Activated CD4-positive, alpha-beta T cell treated with anti-CD3 and anti-CD28 coated beads for 36 hours (primary cell): ENCODE results near the gene ORAI2. TPM values are rescaled to one million over a fixed set of nuclear protein-coding genes. Genes with fewer than 3 reads are reported as not detected.
A peak's percentile ranks its signal among the peaks of the same experiment; 100 is the strongest.
"Not testable (repeated sequence)": the region's sequence is repeated elsewhere in the genome, so short reads cannot be mapped to it uniquely, and the experiment has no call there.

Experiments
- ATAC-seq: fragments of 200-7000 bp; cut with Tn5 transposase; one replicate; pipeline ENCODE4 v1.10.0; 2021; ENCODE audit warnings: mild to moderate bottlenecking, moderate library complexity
- CTCF ChIA-PET: fragments of 350-600 bp; sonication (Branson Sonifier 250); formaldehyde crosslinking; loops from one replicate; lab custom pipeline; 2021; ENCODE audit warnings: antibody characterized with exemption; lab: Charles Lee
- POLR2A ChIA-PET: fragments of 350-600 bp; sonication (Branson Sonifier 250); formaldehyde crosslinking; loops from one replicate; lab custom pipeline; 2021; ENCODE audit warnings: antibody characterized with exemption, inconsistent platforms; lab: Charles Lee
- DNase-seq: peaks from one replicate; pipeline ENCODE4 v3.0.0-alpha.2; 2020
- H3K27ac Mint-ChIP-seq: one replicate; pipeline ENCODE4 v1.8.0; 2021; ENCODE audit warnings: mixed read lengths
- H3K27me3 Mint-ChIP-seq: one replicate; pipeline ENCODE4 v1.8.0; 2021; ENCODE audit warnings: mixed read lengths
- H3K36me3 Mint-ChIP-seq: one replicate; pipeline ENCODE4 v1.8.0; 2021; ENCODE audit warnings: low read depth, mixed read lengths
- H3K4me1 Mint-ChIP-seq: one replicate; pipeline ENCODE4 v1.8.0; 2021; ENCODE audit warnings: mixed read lengths
- H3K4me3 Mint-ChIP-seq: one replicate; pipeline ENCODE4 v1.8.0; 2021; ENCODE audit warnings: mild to moderate bottlenecking, moderate library complexity, mixed read lengths
- H3K9me3 Mint-ChIP-seq: one replicate; pipeline ENCODE4 v1.8.0; 2021; ENCODE audit warnings: low read depth, mixed read lengths
- intact Hi-C, 2 experiments: fragments of 100-400 bp; cut with DNase I in 1 of 2; cut with micrococcal nuclease in 1 of 2; formaldehyde crosslinking; loops; one replicate each; pipeline versions ENCODE4 v1.14.2 to v1.15.1; 2022 to 2024; cut with DNase I, micrococcal nuclease
- total RNA-seq, 2 experiments: library from RNA; stranded (reverse); gene quantifications; one replicate each; pipeline ENCODE4 v1.2.3, GENCODE V29; 2021

ORAI2 gene
- total RNA-seq, 2 experiments from 2014 or later = 20.8 to 25.1 TPM

- no peaks in the 10 kb centered on the region for H3K9me3 Mint-ChIP-seq
- intact Hi-C loops = loop anchor here in 1 of 2 experiments (5.0 kb wide), 1 partner anchor 34 kb away; the partner anchor contains the start of gene ORAI2
- DNase-seq (no peak), ATAC-seq (no peak)
- peaks cover 19% of the 10 kb centered on the region for H3K4me1 Mint-ChIP-seq
- H3K27ac Mint-ChIP-seq = no peak overlapping the region
- ChIA-PET CTCF (interaction anchor here (0.5 to 1.7 kb wide), 4 partner anchors 9 to 1206 kb away, joined by 3 to 7 read pairs (median 4); no protein-coding TSS in a partner anchor), POLR2A (interaction anchor here (0.6 kb wide), 2 partner anchors 15 to 42 kb away, joined by 3 read pairs; no protein-coding TSS in a partner anchor)
- H3K4me3 Mint-ChIP-seq = no peak overlapping the region
- H3K27me3 Mint-ChIP-seq = no peaks in the 10 kb centered on the region
- peaks cover 35% of the 10 kb centered on the region for H3K36me3 Mint-ChIP-seq
Measured at GRCh38 chr7:102398543-102398942, 34.8 kb upstream of the ORAI2 start.

DNA sequence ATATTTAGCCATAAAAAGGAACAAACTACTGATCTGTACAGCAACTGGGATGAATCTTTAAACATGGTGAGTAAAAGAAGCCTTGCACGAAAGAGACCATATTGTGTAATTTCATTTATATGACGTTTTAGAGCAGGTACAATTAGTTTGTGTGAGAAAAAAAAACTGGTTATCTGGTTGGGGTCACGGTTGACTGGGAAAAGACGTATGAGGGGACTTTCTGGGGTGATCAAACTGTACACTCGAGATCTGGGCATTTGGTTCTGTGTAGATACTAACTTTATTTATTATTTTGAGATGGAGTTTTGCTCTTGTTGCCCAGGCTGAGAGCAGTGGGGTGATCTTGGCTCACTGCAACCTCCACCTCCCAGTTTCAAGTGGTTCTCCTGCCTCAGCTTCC, 33.0 kb upstream of the ORAI2 start:
- DNase-seq (no peak), ATAC-seq (no peak)
- Mint-ChIP-seq H3K4me1 (peaks cover 22% of the 10 kb centered on the region), H3K36me3 (peaks cover 40% of the 10 kb centered on the region), H3K4me3 (no peak overlapping the region), H3K27me3 (no peaks in the 10 kb centered on the region), H3K9me3 (no peaks in the 10 kb centered on the region), H3K27ac (peak overlapping the region; percentile 44)
- intact Hi-C loops = no loop called here
- ChIA-PET POLR2A (no interaction called here), CTCF (no interaction called here)

GRCh38 chr7:102403563-102403962, 29.8 kb upstream of the ORAI2 start:
- ChIA-PET POLR2A (interaction anchor here (0.6 kb wide), 1 partner anchor 22 kb away, joined by 3 read pairs; no protein-coding TSS in a partner anchor), CTCF (interaction anchor here (1.0 to 2.6 kb wide), 5 partner anchors 12 to 47 kb away, joined by 4 to 11 read pairs (median 6); no protein-coding TSS in a partner anchor)
- intact Hi-C loops = no loop called here
- ATAC-seq = no peak
- Mint-ChIP-seq H3K36me3 (peaks cover 49% of the 10 kb centered on the region), H3K27ac (no peak overlapping the region), H3K27me3 (no peaks in the 10 kb centered on the region), H3K4me1 (peaks cover 3% of the 10 kb centered on the region), H3K4me3 (no peak overlapping the region), H3K9me3 (no peaks in the 10 kb centered on the region)
- DNase-seq = no peak

- DNase-seq (peak; percentile 63), ATAC-seq (peak; percentile 98)
- H3K27me3 Mint-ChIP-seq = no peaks in the 10 kb centered on the region
- H3K36me3 Mint-ChIP-seq = peaks cover 49% of the 10 kb centered on the region
- ChIA-PET POLR2A (interaction anchor here (0.6 to 1.4 kb wide), 4 partner anchors 8 to 26 kb away, joined by 3 to 12 read pairs (median 3); partner anchors contain the start of gene PRKRIP1), CTCF (interaction anchor here (0.5 to 2.6 kb wide), 18 partner anchors 8 to 483 kb away, joined by 3 to 11 read pairs (median 4); no protein-coding TSS in a partner anchor)
- no peak overlapping the region for H3K4me3 Mint-ChIP-seq
- no peaks in the 10 kb centered on the region for H3K9me3 Mint-ChIP-seq
- peaks cover 3% of the 10 kb centered on the region for H3K4me1 Mint-ChIP-seq
- intact Hi-C loops = loop anchor here (1.0 to 2.0 kb wide), 2 partner anchors 46 to 61 kb away; partner anchors contain the start of genes ALKBH4 (in 2 of the 2) and LRWD1 (in 2 of the 2)
- H3K27ac Mint-ChIP-seq = peak overlapping the region; percentile 8
Measured at GRCh38 chr7:102404005-102404861, 29.1 kb upstream of the ORAI2 start.

GRCh38 chr7:102404862-102405188, 28.6 kb upstream of the ORAI2 start:
- ChIA-PET CTCF (interaction anchor here (0.6 to 2.6 kb wide), 17 partner anchors 8 to 484 kb away, joined by 3 to 11 read pairs (median 4); no protein-coding TSS in a partner anchor), POLR2A (interaction anchor here (1.1 to 1.4 kb wide), 2 partner anchors 8 to 11 kb away, joined by 3 to 12 read pairs; partner anchors contain the start of gene PRKRIP1)
- not testable (repeated sequence) for H3K27me3 Mint-ChIP-seq, H3K9me3 Mint-ChIP-seq, H3K4me3 Mint-ChIP-seq, DNase-seq, ATAC-seq, H3K4me1 Mint-ChIP-seq, H3K27ac Mint-ChIP-seq
- H3K36me3 Mint-ChIP-seq = peaks cover 50% of the 10 kb centered on the region
- intact Hi-C loops = loop anchor here (1.0 to 2.0 kb wide), 2 partner anchors 45 to 60 kb away; partner anchors contain the start of genes ALKBH4 (in 2 of the 2) and LRWD1 (in 2 of the 2)

DNA sequence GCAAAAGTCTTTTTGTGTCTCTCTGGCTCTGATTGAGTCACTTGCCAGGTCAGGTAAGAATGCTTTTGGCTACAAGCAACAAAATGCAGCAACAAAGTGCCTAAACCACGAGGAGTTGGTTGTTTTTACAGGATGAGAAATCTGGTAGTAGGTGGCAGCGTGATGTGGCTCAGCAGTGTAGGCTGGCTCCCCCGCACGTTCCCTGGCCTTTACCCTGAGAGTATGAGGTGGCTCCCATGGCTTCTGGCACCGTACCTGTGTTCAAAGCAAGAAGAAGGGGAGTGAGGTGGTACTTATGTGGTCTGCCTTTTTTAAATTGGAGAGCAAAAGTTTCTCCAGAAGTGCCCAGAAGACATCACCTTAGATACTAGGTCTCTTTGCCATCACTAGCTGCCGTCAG, 25.5 kb upstream of the ORAI2 start:
- Mint-ChIP-seq H3K27ac (no peak overlapping the region), H3K27me3 (no peaks in the 10 kb centered on the region), H3K36me3 (peaks cover 56% of the 10 kb centered on the region), H3K9me3 (no peaks in the 10 kb centered on the region), H3K4me1 (peaks cover 3% of the 10 kb centered on the region), H3K4me3 (no peak overlapping the region)
- ATAC-seq (no peak), DNase-seq (no peak)
- ChIA-PET POLR2A (no interaction called here), CTCF (interaction anchor here (1.2 kb wide), 1 partner anchor 10 kb away, joined by 3 read pairs; no protein-coding TSS in a partner anchor)
- intact Hi-C loops = no loop called here

DNA sequence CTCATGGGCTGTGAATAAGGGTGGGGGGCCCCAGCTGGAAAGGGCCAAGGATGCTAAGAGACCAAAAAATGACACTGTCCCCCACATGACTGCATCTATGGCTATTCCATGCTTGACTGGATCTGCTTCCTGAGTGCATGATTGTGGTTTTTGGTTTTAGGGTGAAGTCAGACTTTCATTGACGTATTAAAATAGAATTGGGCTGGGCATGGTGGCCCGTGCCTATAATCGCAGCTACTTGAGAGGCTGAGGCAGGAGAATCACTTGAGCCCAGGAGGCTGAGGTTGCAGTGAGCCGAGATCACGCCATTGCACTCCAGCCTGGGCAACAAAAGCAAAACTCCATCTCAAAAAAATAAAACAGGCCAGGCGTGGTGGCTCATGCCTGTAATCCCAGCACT, 24.8 kb upstream of the ORAI2 start:
- CTCF ChIA-PET = interaction anchor here (1.2 kb wide), 1 partner anchor 10 kb away, joined by 3 read pairs; no protein-coding TSS in a partner anchor
- POLR2A ChIA-PET = interaction anchor here (1.4 kb wide), 1 partner anchor 13 kb away, joined by 4 read pairs; the partner anchor contains the start of gene PRKRIP1
- H3K9me3 Mint-ChIP-seq, DNase-seq, H3K4me1 Mint-ChIP-seq, H3K27ac Mint-ChIP-seq, ATAC-seq, H3K4me3 Mint-ChIP-seq, intact Hi-C loops, H3K27me3 Mint-ChIP-seq: not testable (repeated sequence)
- peaks cover 60% of the 10 kb centered on the region for H3K36me3 Mint-ChIP-seq

GRCh38 chr7:102409340-102409739, 24.0 kb upstream of the ORAI2 start:
- Mint-ChIP-seq H3K36me3 (peaks cover 63% of the 10 kb centered on the region), H3K27me3 (no peaks in the 10 kb centered on the region), H3K4me3 (no peak overlapping the region), H3K27ac (no peak overlapping the region), H3K9me3 (no peaks in the 10 kb centered on the region), H3K4me1 (peaks cover 4% of the 10 kb centered on the region)
- CTCF ChIA-PET = no interaction called here
- POLR2A ChIA-PET = interaction anchor here (1.4 kb wide), 1 partner anchor 13 kb away, joined by 4 read pairs; the partner anchor contains the start of gene PRKRIP1
- no peak for DNase-seq
- ATAC-seq = no peak
- intact Hi-C loops = no loop called here

- Mint-ChIP-seq H3K36me3 (peaks cover 64% of the 10 kb centered on the region), H3K9me3 (no peaks in the 10 kb centered on the region), H3K4me1 (peaks cover 9% of the 10 kb centered on the region), H3K27me3 (no peaks in the 10 kb centered on the region), H3K4me3 (no peak overlapping the region), H3K27ac (no peak overlapping the region)
- intact Hi-C loops = no loop called here
- ChIA-PET POLR2A (no interaction called here), CTCF (interaction anchor here (0.6 to 1.6 kb wide), 2 partner anchors 13 to 14 kb away, joined by 4 to 5 read pairs; partner anchors contain the start of gene PRKRIP1)
- ATAC-seq (no peak), DNase-seq (no peak)
Measured at GRCh38 chr7:102410123-102410522, 23.3 kb upstream of the ORAI2 start.

- Mint-ChIP-seq H3K36me3 (peaks cover 67% of the 10 kb centered on the region), H3K4me3 (no peak overlapping the region), H3K27ac (peak overlapping the region; percentile 2), H3K27me3 (no peaks in the 10 kb centered on the region), H3K4me1 (peaks cover 17% of the 10 kb centered on the region), H3K9me3 (no peaks in the 10 kb centered on the region)
- ATAC-seq (no peak), DNase-seq (no peak)
- ChIA-PET POLR2A (no interaction called here), CTCF (interaction anchor here (0.6 to 1.6 kb wide), 3 partner anchors 15 to 1143 kb away, joined by 3 to 5 read pairs (median 3); partner anchors contain the start of gene PRKRIP1)
- intact Hi-C loops = no loop called here
Measured at GRCh38 chr7:102410918-102411317, 22.5 kb upstream of the ORAI2 start.

DNA sequence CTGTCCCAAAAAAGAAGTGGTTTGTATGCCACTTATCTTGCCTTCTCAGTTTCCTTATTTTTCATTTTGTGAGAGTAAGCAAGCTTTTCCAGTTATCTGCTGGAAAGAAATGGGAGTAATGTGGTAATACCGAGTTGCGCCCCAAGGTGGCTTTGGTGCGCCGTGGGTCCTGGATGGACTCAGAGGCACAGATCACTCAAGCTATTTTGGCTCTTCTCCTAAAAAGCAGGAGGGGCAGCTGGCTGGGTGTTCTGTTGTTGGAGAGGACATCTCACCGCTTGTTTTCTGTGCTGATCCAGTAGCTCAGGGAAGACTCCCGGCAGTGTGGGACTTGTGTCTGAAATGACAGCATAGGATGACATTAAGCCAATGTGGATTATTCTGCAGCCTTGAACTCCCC, 20.8 kb upstream of the ORAI2 start:
- H3K9me3 Mint-ChIP-seq = no peaks in the 10 kb centered on the region
- POLR2A ChIA-PET = interaction anchor here (0.6 kb wide), 1 partner anchor 55 kb away, joined by 4 read pairs; no protein-coding TSS in a partner anchor
- DNase-seq (peak; percentile 57), ATAC-seq (no peak)
- H3K4me3 Mint-ChIP-seq = no peak overlapping the region
- H3K27me3 Mint-ChIP-seq = no peaks in the 10 kb centered on the region
- H3K4me1 Mint-ChIP-seq = peaks cover 33% of the 10 kb centered on the region
- peaks cover 70% of the 10 kb centered on the region for H3K36me3 Mint-ChIP-seq
- CTCF ChIA-PET = interaction anchor here (0.7 to 1.6 kb wide), 8 partner anchors 8 to 51 kb away, joined by 3 to 7 read pairs (median 4); partner anchors contain the start of genes ORAI2 and PRKRIP1
- intact Hi-C loops = loop anchor here in 1 of 2 experiments (1.0 kb wide), 1 partner anchor 38 kb away; no protein-coding TSS in a partner anchor
- no peak overlapping the region for H3K27ac Mint-ChIP-seq
